GM21825 (cell line): ENCODE results near the gene CA9.
A peak's percentile ranks its signal among the peaks of the same experiment; 100 is the strongest.

Source experiments
- ATAC-seq: cut with Tn5 transposase; IDR thresholded peaks from one replicate; pipeline ENCODE4 v1.9.1; 2021; ENCODE audit warnings: mild to moderate bottlenecking, moderate library complexity; ENCODE audit not compliant: unreplicated experiment

CA9 gene

GRCh38 chr9:35651956-35652828 lies 21.5 kb upstream of the CA9 start:
- no peak for ATAC-seq

GRCh38 chr9:35652829-35653209 lies 20.9 kb upstream of the CA9 start:
- ATAC-seq = no peak

- ATAC-seq = no peak
Observed at GRCh38 chr9:35653611-35654010, 20.1 kb upstream of the CA9 start.

- ATAC-seq = no peak
Observed at GRCh38 chr9:35656348-35656747, 17.4 kb upstream of the CA9 start.

GRCh38 chr9:35656831-35657545 lies 16.7 kb upstream of the CA9 start:
- no peak for ATAC-seq

- ATAC-seq = peak; percentile 86
Observed at GRCh38 chr9:35657546-35658136, 16.1 kb upstream of the CA9 start, which contains the start of gene RMRP. RMRP (minus strand) TSS chr9:35658019.

GRCh38 chr9:35658137-35658967 lies 15.4 kb upstream of the CA9 start, which contains the start of gene CCDC107:
CCDC107 (plus strand) TSS chr9:35658292; CDS start chr9:35658380, 88 bp downstream.
- peak; percentile 48 for ATAC-seq

- no peak for ATAC-seq
Observed at GRCh38 chr9:35658968-35659220, 14.8 kb upstream of the CA9 start.

GRCh38 chr9:35659340-35659739 lies 14.4 kb upstream of the CA9 start:
- no peak for ATAC-seq

- ATAC-seq = no peak
Observed at GRCh38 chr9:35660966-35661415, 12.7 kb upstream of the CA9 start.

GRCh38 chr9:35661756-35662350 lies 11.9 kb upstream of the CA9 start:
- no peak for ATAC-seq

GRCh38 chr9:35662437-35662836 lies 11.3 kb upstream of the CA9 start:
- no peak for ATAC-seq

- ATAC-seq = peak; percentile 67
Observed at GRCh38 chr9:35664531-35665470, 8.9 kb upstream of the CA9 start, which contains the start of gene ARHGEF39. ARHGEF39 (minus strand) TSS chr9:35665195; CDS start chr9:35665169, 26 bp downstream.

- no peak for ATAC-seq
Observed at GRCh38 chr9:35665471-35665818, 8.3 kb upstream of the CA9 start.

GRCh38 chr9:35666045-35666444 lies 7.7 kb upstream of the CA9 start:
- ATAC-seq = no peak

- no peak for ATAC-seq
Observed at GRCh38 chr9:35666549-35666948, 7.2 kb upstream of the CA9 start.

GRCh38 chr9:35667939-35668338 lies 5.8 kb upstream of the CA9 start:
- no peak for ATAC-seq

- no peak for ATAC-seq
Observed at GRCh38 chr9:35669331-35670145, 4.2 kb upstream of the CA9 start.

- no peak for ATAC-seq
Observed at GRCh38 chr9:35674025-35674361, 265 bp downstream of the CA9 start.
